Measurements from ENCODE around the gene TTLL5.

GRCh38 chr14:75726321-75726720 lies 65.3 kb downstream of the TTLL5 start:
- TF ChIP-seq CTCF (conservative IDR thresholded peaks at IDR 0.05 in 1 of 2, IDR thresholded peaks at IDR 0.05 in 1 of 2; ENCODE audit: low read depth in 1 of 2, low read length in 2 of 2) (no peak), EZH2 (IDR thresholded peaks at IDR 0.05; ENCODE audit: low read length, missing control alignments) (no peak)
